A375 (cell line): Measurements from ENCODE around the gene CELF6. TPM values are rescaled to one million over a fixed set of nuclear protein-coding genes. Genes with fewer than 3 reads are reported as not detected.

Source experiments
- total RNA-seq: library from RNA; depleted of rRNA; stranded (reverse); fragments of >200 nt; shearing (Covaris generic); gene quantifications from 2 replicates; pipeline ENCODE4 v1.2.3, GENCODE V29; 2014; rRNA removed

The CELF6 gene
- 0.53 TPM in 1 of 2 replicates, not detected in the other for total RNA-seq

DNA sequence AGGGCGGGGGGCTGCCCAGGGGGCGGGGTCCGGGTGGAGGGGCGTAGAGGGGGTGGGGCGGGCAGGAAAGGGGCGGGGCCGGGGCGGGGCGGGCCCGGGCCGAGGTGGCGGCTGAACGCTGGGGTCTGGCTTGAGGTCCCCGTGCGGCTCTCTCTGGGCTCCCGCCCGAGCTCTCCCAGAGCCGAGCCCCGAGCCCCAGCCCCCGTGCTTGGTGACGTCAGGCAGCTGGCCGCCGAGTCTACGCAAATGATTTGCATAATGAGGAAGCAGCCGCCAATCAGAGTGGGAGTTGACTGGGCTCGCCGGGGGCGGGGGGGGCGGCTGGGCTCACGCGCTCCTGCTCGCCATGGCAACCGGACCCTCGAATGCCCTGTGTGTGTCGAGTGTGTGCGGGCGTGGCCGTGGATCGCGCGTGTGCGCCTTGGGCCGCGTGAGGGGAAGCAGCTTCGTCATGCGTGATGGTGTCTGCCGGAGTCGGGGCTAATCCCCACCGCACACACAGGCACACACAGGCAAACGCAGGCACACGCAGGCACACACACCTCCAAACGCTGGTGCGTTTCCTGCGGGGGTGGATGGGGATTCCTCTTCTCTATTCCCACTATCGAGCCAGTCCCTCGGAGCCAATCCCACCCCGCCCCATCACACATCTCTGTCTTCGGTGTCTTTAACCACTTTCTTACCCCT lies at the start of gene CELF6:
Gene CELF6, minus strand, starts transcription at position 173 of the 687 bp plus-strand sequence. CDS start 283 bp downstream, outside the sequence.

DNA sequence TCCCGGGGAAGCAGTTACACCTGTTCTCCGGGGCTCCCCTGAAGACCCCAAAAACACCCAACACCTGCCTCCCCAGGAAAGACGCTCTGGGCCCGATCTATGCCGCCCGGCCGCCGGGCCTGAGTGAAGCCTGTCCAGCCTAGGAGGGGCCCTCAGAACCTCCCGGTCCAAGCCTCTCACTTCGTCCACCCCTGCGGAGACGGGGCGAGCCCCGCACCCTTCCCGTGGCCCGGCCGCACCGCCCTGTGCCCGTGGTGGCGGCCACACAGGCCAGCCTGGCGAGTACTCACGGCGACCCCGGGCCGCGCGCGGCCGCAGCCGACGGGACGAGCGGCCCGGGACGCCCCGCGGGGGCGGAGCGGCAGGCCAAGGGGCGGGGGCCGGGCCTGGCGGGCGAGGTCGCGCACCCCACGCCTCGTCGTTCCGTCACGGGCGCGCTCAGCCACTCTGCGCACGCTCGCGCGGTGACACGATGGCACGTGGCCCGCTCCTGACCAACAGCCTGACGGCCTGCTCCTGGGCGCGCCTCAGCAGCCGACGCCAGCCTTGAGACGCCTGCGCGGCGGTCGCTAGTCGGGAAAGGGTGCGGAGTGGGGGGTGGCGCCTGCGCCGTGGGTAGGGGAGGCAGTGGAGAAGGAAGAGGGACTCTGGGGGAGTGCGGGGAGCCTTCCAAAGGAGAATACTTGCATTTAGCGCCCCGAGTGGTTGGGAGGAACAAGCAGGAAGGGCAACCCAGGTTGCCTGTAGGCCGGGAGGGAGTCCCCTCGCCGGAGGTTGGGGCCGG lies 47.6 kb downstream of the CELF6 start, which contains the start of gene PARP6:
Gene PARP6, minus strand, starts transcription at position 342 of the 784 bp plus-strand sequence. CDS start 5,077 bp downstream, outside the sequence.

Other genes starting within 250 kb of the CELF6 start
- 12.0 and 13.7 TPM in 2 replicates for gene MYO9A, start 202.0 kb downstream of the CELF6 start, total RNA-seq
- gene SENP8, start 201.8 kb downstream of the CELF6 start, total RNA-seq: 1.3 and 1.5 TPM in 2 replicates
- 0.21 TPM in 1 of 2 replicates, not detected in the other for gene GRAMD2A, start 122.4 kb downstream of the CELF6 start, total RNA-seq
- gene PKM, start 89.0 kb downstream of the CELF6 start, total RNA-seq: 1,823 and 2,030 TPM in 2 replicates
- gene PARP6, start 47.6 kb downstream of the CELF6 start, total RNA-seq: 32.7 and 35.5 TPM in 2 replicates
- 69.2 and 69.4 TPM in 2 replicates for gene HEXA, start 55.9 kb upstream of the CELF6 start, total RNA-seq
- gene TMEM202, start 78.1 kb upstream of the CELF6 start, total RNA-seq: not detected in 2 replicates
- gene ARIH1, start 154.2 kb upstream of the CELF6 start, total RNA-seq: 61.1 and 73.1 TPM in 2 replicates